Measurements from ENCODE around the gene SPATS2.

SPATS2 gene

GRCh38 chr12:49368240-49368600, 958 bp downstream of the SPATS2 start:
- TF ChIP-seq CEBPB (IDR thresholded peaks at IDR 0.05): no peak
- no peak for TF ChIP-seq FOXM1 (IDR thresholded peaks at IDR 0.05; ENCODE audit: borderline replicate concordance, low read depth)
- no peak for TF ChIP-seq RAD21 (IDR thresholded peaks at IDR 0.05; ENCODE audit: low read depth)
- TF ChIP-seq TCF12 (IDR thresholded peaks at IDR 0.05; ENCODE audit: low read depth): no peak
- TF ChIP-seq REST (IDR thresholded peaks at IDR 0.05; ENCODE audit: low read depth): no peak
- TF ChIP-seq MAX (IDR thresholded peaks at IDR 0.05): no peak
- no peak for TF ChIP-seq CREB1 (IDR thresholded peaks at IDR 0.05; ENCODE audit: low read depth)
- no peak for TF ChIP-seq USF1 (IDR thresholded peaks at IDR 0.05)
- no peak for TF ChIP-seq EP300 (IDR thresholded peaks at IDR 0.05; ENCODE audit: borderline replicate concordance)
- TF ChIP-seq EGR1 (IDR thresholded peaks at IDR 0.05): no peak
- no peak for TF ChIP-seq ZBTB7A (IDR thresholded peaks at IDR 0.05; ENCODE audit: low read depth)
- no peak for TF ChIP-seq TEAD4 (IDR thresholded peaks at IDR 0.05)

GRCh38 chr12:49369411-49370145, 2.3 kb downstream of the SPATS2 start:
- TF ChIP-seq TAF1 (IDR thresholded peaks at IDR 0.05; ENCODE audit: low read depth) (no peak), CREB1 (IDR thresholded peaks at IDR 0.05; ENCODE audit: low read depth) (no peak), USF1 (IDR thresholded peaks at IDR 0.05) (no peak), TEAD4 (IDR thresholded peaks at IDR 0.05) (no peak), FOXM1 (IDR thresholded peaks at IDR 0.05; ENCODE audit: borderline replicate concordance, low read depth) (no peak), YY1 (IDR thresholded peaks at IDR 0.05; ENCODE audit: low read depth) (no peak), REST (IDR thresholded peaks at IDR 0.05; ENCODE audit: low read depth) (no peak), MAX (IDR thresholded peaks at IDR 0.05) (no peak), RAD21 (IDR thresholded peaks at IDR 0.05; ENCODE audit: low read depth) (no peak), CEBPB (IDR thresholded peaks at IDR 0.05) (no peak), TCF12 (IDR thresholded peaks at IDR 0.05; ENCODE audit: low read depth) (no peak), NFIC (IDR thresholded peaks at IDR 0.05) (no peak), ZBTB7A (IDR thresholded peaks at IDR 0.05; ENCODE audit: low read depth) (no peak), EP300 (IDR thresholded peaks at IDR 0.05; ENCODE audit: borderline replicate concordance) (no peak), EGR1 (IDR thresholded peaks at IDR 0.05) (no peak)

- TF ChIP-seq CREB1 (IDR thresholded peaks at IDR 0.05; ENCODE audit: low read depth) (no peak), CEBPB (IDR thresholded peaks at IDR 0.05) (no peak), FOXM1 (IDR thresholded peaks at IDR 0.05; ENCODE audit: borderline replicate concordance, low read depth) (no peak), YY1 (IDR thresholded peaks at IDR 0.05; ENCODE audit: low read depth) (no peak), NFIC (IDR thresholded peaks at IDR 0.05) (no peak), ZBTB7A (IDR thresholded peaks at IDR 0.05; ENCODE audit: low read depth) (no peak), EGR1 (IDR thresholded peaks at IDR 0.05) (no peak), RAD21 (IDR thresholded peaks at IDR 0.05; ENCODE audit: low read depth) (no peak), TCF12 (IDR thresholded peaks at IDR 0.05; ENCODE audit: low read depth) (no peak), REST (IDR thresholded peaks at IDR 0.05; ENCODE audit: low read depth) (no peak), TAF1 (IDR thresholded peaks at IDR 0.05; ENCODE audit: low read depth) (no peak), EP300 (IDR thresholded peaks at IDR 0.05; ENCODE audit: borderline replicate concordance) (no peak), TEAD4 (IDR thresholded peaks at IDR 0.05) (no peak), MAX (IDR thresholded peaks at IDR 0.05) (no peak), USF1 (IDR thresholded peaks at IDR 0.05) (no peak)
These were observed 3.3 kb downstream of the SPATS2 start for GRCh38 chr12:49370539-49370938.

Data from Ishikawa (cell line).